ENCODE data around the gene RGS13. TPM values are rescaled to one million over a fixed set of nuclear protein-coding genes. Genes with fewer than 3 reads are reported as not detected.

The RGS13 gene
- total and polyA plus RNA-seq, 4 experiments from 2014 or later = not detected

- H3K36me3 Mint-ChIP-seq = no peaks in the 10 kb centered on the region
- CTCF ChIA-PET (ENCODE audit: partially characterized antibody) = no interaction called here
- H3K4me3 Mint-ChIP-seq = peak overlapping the region in 6 of 8 donors; percentile 2 to 52 (median 22)
Observed at GRCh38 chr1:192703283-192704206, 67.6 kb downstream of the RGS13 start.

GRCh38 chr1:192705510-192705909, 69.6 kb downstream of the RGS13 start:
- CTCF ChIA-PET (ENCODE audit: partially characterized antibody) = no interaction called here
- intact Hi-C loops (cut with micrococcal nuclease) = no loop called here
- no peak overlapping the region for H3K4me3 Mint-ChIP-seq
- H3K4me3 ChIP-seq (ENCODE audit: low read length in 2 of 2) = no peak overlapping the region
- no peaks in the 10 kb centered on the region for H3K36me3 ChIP-seq (ENCODE audit: insufficient read depth, low read length)
- POLR2A ChIA-PET (ENCODE audit: partially characterized antibody) = no interaction called here
- no peaks in the 10 kb centered on the region for H3K9me3 ChIP-seq (ENCODE audit: control insufficient read depth in 1 of 2, low read length in 2 of 2)
- peaks cover 9% of the 10 kb centered on the region for H3K4me1 ChIP-seq (ENCODE audit: insufficient read depth, low read length)
- no peaks in the 10 kb centered on the region for H3K9me3 Mint-ChIP-seq
- H3K36me3 Mint-ChIP-seq = no peaks in the 10 kb centered on the region
- peaks cover 8 to 12% (median 9%) of the 10 kb centered on the region in 4 donors for H3K4me1 Mint-ChIP-seq
- no peak overlapping the region for H3K27ac ChIP-seq (ENCODE audit: low read depth, low read length)
- no peak overlapping the region for H3K27ac Mint-ChIP-seq
- H3K27me3 ChIP-seq (ENCODE audit: insufficient read depth, low read length) = no peaks in the 10 kb centered on the region
- DNase-seq = no peak
- H3K27me3 Mint-ChIP-seq = no peaks in the 10 kb centered on the region

More at GRCh38 chr1:192703283-192704206, 67.6 kb downstream of the RGS13 start:
- no peaks in the 10 kb centered on the region for H3K9me3 Mint-ChIP-seq
- no peaks in the 10 kb centered on the region for H3K27me3 ChIP-seq (ENCODE audit: insufficient read depth, low read length)
- no peak overlapping the region for H3K27ac ChIP-seq (ENCODE audit: low read depth, low read length)
- H3K4me3 ChIP-seq (ENCODE audit: low read length in 2 of 2) = no peak overlapping the region
- POLR2A ChIA-PET (ENCODE audit: partially characterized antibody) = no interaction called here
- DNase-seq = no peak
- intact Hi-C loops (cut with micrococcal nuclease) = no loop called here
- H3K4me1 ChIP-seq (ENCODE audit: insufficient read depth, low read length) = peaks cover 9% of the 10 kb centered on the region
- H3K4me1 Mint-ChIP-seq = peaks cover 8 to 12% (median 9%) of the 10 kb centered on the region in 4 donors
- H3K27me3 Mint-ChIP-seq = no peaks in the 10 kb centered on the region
- no peaks in the 10 kb centered on the region for H3K36me3 ChIP-seq (ENCODE audit: insufficient read depth, low read length)
- no peaks in the 10 kb centered on the region for H3K9me3 ChIP-seq (ENCODE audit: control insufficient read depth in 1 of 2, low read length in 2 of 2)
- H3K27ac Mint-ChIP-seq = peak overlapping the region in 1 of 7 donors; percentile 1

GRCh38 chr1:192706936-192707335, 71.0 kb downstream of the RGS13 start:
- H3K4me3 ChIP-seq (ENCODE audit: low read length in 2 of 2) = no peak overlapping the region
- ChIA-PET POLR2A (ENCODE audit: partially characterized antibody) (no interaction called here), CTCF (ENCODE audit: partially characterized antibody) (no interaction called here)
- H3K27ac ChIP-seq (ENCODE audit: low read depth, low read length) = no peak overlapping the region
- Mint-ChIP-seq H3K27ac (no peak overlapping the region), H3K4me3 (no peak overlapping the region), H3K9me3 (no peaks in the 10 kb centered on the region), H3K4me1 (peaks cover 8 to 12% (median 9%) of the 10 kb centered on the region in 4 donors), H3K27me3 (no peaks in the 10 kb centered on the region), H3K36me3 (no peaks in the 10 kb centered on the region)
- peaks cover 5% of the 10 kb centered on the region for H3K4me1 ChIP-seq (ENCODE audit: insufficient read depth, low read length)
- H3K36me3 ChIP-seq (ENCODE audit: insufficient read depth, low read length) = no peaks in the 10 kb centered on the region
- H3K27me3 ChIP-seq (ENCODE audit: insufficient read depth, low read length) = no peaks in the 10 kb centered on the region
- intact Hi-C loops (cut with micrococcal nuclease) = no loop called here
- no peak for DNase-seq
- H3K9me3 ChIP-seq (ENCODE audit: control insufficient read depth in 1 of 2, low read length in 2 of 2) = no peaks in the 10 kb centered on the region

- CTCF ChIA-PET (ENCODE audit: partially characterized antibody) = no interaction called here
- Mint-ChIP-seq H3K4me3 (no peak overlapping the region), H3K36me3 (no peaks in the 10 kb centered on the region), H3K9me3 (no peaks in the 10 kb centered on the region), H3K4me1 (peaks cover 6 to 8% (median 7%) of the 10 kb centered on the region in 4 donors), H3K27ac (no peak overlapping the region), H3K27me3 (no peaks in the 10 kb centered on the region)
- no peaks in the 10 kb centered on the region for H3K9me3 ChIP-seq (ENCODE audit: control insufficient read depth in 1 of 2, low read length in 2 of 2)
- H3K36me3 ChIP-seq (ENCODE audit: insufficient read depth, low read length) = no peaks in the 10 kb centered on the region
- intact Hi-C loops (cut with micrococcal nuclease) = no loop called here
- H3K4me1 ChIP-seq (ENCODE audit: insufficient read depth, low read length) = no peaks in the 10 kb centered on the region
- POLR2A ChIA-PET (ENCODE audit: partially characterized antibody) = no interaction called here
- no peak for DNase-seq
- no peak overlapping the region for H3K27ac ChIP-seq (ENCODE audit: low read depth, low read length)
- H3K4me3 ChIP-seq (ENCODE audit: low read length in 2 of 2) = no peak overlapping the region
- H3K27me3 ChIP-seq (ENCODE audit: insufficient read depth, low read length) = no peaks in the 10 kb centered on the region
Observed at GRCh38 chr1:192707978-192708547, 72.1 kb downstream of the RGS13 start.

GRCh38 chr1:192709544-192709943, 73.6 kb downstream of the RGS13 start:
- Mint-ChIP-seq H3K4me1 (no peaks in the 10 kb centered on the region), H3K4me3 (no peak overlapping the region), H3K27ac (no peak overlapping the region), H3K36me3 (no peaks in the 10 kb centered on the region), H3K27me3 (no peaks in the 10 kb centered on the region), H3K9me3 (peaks cover 0 to under 1% (median 0%) of the 10 kb centered on the region in 8 donors)
- H3K4me3 ChIP-seq (ENCODE audit: low read length in 2 of 2) = no peak overlapping the region
- ChIA-PET CTCF (ENCODE audit: partially characterized antibody) (no interaction called here), POLR2A (ENCODE audit: partially characterized antibody) (no interaction called here)
- no peaks in the 10 kb centered on the region for H3K36me3 ChIP-seq (ENCODE audit: insufficient read depth, low read length)
- H3K4me1 ChIP-seq (ENCODE audit: insufficient read depth, low read length) = no peaks in the 10 kb centered on the region
- H3K9me3 ChIP-seq (ENCODE audit: control insufficient read depth in 1 of 2, low read length in 2 of 2) = no peaks in the 10 kb centered on the region
- no peak overlapping the region for H3K27ac ChIP-seq (ENCODE audit: low read depth, low read length)
- intact Hi-C loops (cut with micrococcal nuclease) = no loop called here
- no peaks in the 10 kb centered on the region for H3K27me3 ChIP-seq (ENCODE audit: insufficient read depth, low read length)
- DNase-seq = no peak

Other genes starting within 250 kb of the RGS13 start
- 10 to 100 TPM in 1 of 2 experiments, 1 to 10 TPM in 1; 9.9 to 12.0 TPM for gene RGS1, start 60.4 kb upstream of the RGS13 start, total RNA-seq
- 100 to 1,000 TPM in 1 of 2 donors, 10 to 100 TPM in 1; 17.7 to 120 TPM for gene RGS1, start 60.4 kb upstream of the RGS13 start, polyA plus RNA-seq
- gene RGS2, start 172.9 kb downstream of the RGS13 start, total RNA-seq = 10 to 100 TPM; 26.4 to 27.9 TPM
- 100 to 1,000 TPM in 1 of 2 donors, 10 to 100 TPM in 1; 31.3 to 203 TPM for gene RGS2, start 172.9 kb downstream of the RGS13 start, polyA plus RNA-seq

Measured in CD4-positive, alpha-beta memory T cell (primary cell).